Upper lobe of left lung (tissue), 4 donors: Measurements from ENCODE around the gene MAP2.

Experiments
- CTCF ChIP-seq, 6 experiments: fragments of 450-650 bp in 4 of 6; fragments of 200-600 bp in 2 of 6; sonication (generic) in 2 of 6; IDR thresholded peaks; one replicate each; pipeline ENCODE4 v1.5.1; 2016 to 2019; ENCODE audit warnings: antibody characterized with exemption in 6 of 6
- EP300 ChIP-seq, 4 donors: sonication (generic); formaldehyde crosslinking; IDR thresholded peaks; one replicate each; pipeline ENCODE4 v1.5.1; 2017; ENCODE audit warnings: antibody characterized with exemption in 4 of 4, control low read depth in 2 of 4
- POLR2A ChIP-seq, 4 donors: fragments of 450-650 bp; IDR thresholded peaks; one replicate each; pipeline ENCODE4 v1.5.1; 2016 to 2017; ENCODE audit warnings: antibody characterized with exemption in 4 of 4, mild to moderate bottlenecking in 2 of 4
- POLR2AphosphoS5 ChIP-seq, 2 donors: sonication (generic); formaldehyde crosslinking; IDR thresholded peaks; one replicate each; pipeline ENCODE4 v1.5.1; 2017; ENCODE audit warnings: antibody characterized with exemption in 2 of 2

- TF ChIP-seq CTCF (IDR thresholded peaks at IDR 0.05) (no peak), POLR2A (IDR thresholded peaks at IDR 0.05) (no peak), EP300 (IDR thresholded peaks at IDR 0.05) (no peak), POLR2AphosphoS5 (IDR thresholded peaks at IDR 0.05) (no peak)
Measured at GRCh38 chr2:209470466-209470865, 46.6 kb downstream of the MAP2 start.
